ENCODE results near the gene UQCRC2.
"Not testable (repeated sequence)": the region's sequence is repeated elsewhere in the genome, so short reads cannot be mapped to it uniquely, and the experiment has no call there.

DNA sequence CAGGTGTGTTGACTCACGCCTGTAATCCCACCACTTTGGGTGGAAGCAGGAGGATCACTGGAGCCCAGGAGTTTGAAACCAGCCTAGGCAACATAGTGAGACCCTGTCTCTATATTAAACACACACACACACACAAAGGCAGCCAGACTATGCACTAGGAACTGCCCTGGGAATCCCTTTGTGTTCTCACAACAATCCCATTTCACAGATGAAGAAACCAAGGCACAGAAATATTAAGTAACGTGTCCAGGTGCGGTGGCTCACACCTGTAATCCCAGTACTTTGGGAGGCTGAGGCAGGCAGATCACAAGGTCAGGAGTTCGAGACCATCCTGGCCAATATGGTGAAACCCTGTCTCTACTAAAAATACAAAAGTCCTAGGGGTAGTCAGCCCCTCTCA, 19.4 kb upstream of the UQCRC2 start:
- TF ChIP-seq POLR2A (IDR thresholded peaks at IDR 0.05), result not testable (repeated sequence)
- TF ChIP-seq, protein P1, sequence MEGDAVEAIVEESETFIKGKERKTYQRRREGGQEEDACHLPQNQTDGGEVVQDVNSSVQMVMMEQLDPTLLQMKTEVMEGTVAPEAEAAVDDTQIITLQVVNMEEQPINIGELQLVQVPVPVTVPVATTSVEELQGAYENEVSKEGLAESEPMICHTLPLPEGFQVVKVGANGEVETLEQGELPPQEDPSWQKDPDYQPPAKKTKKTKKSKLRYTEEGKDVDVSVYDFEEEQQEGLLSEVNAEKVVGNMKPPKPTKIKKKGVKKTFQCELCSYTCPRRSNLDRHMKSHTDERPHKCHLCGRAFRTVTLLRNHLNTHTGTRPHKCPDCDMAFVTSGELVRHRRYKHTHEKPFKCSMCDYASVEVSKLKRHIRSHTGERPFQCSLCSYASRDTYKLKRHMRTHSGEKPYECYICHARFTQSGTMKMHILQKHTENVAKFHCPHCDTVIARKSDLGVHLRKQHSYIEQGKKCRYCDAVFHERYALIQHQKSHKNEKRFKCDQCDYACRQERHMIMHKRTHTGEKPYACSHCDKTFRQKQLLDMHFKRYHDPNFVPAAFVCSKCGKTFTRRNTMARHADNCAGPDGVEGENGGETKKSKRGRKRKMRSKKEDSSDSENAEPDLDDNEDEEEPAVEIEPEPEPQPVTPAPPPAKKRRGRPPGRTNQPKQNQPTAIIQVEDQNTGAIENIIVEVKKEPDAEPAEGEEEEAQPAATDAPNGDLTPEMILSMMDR (IDR thresholded peaks at IDR 0.05), result not testable (repeated sequence)

All from lower leg skin (tissue), 3 donors.